SH-SY5Y (cell line): ENCODE data around the gene EVA1A.

Experiments used
- GATA2 ChIP-seq: IDR thresholded peaks from 2 replicates; pipeline ENCODE4 v1.6.1; 2011; ENCODE audit warnings: mild to moderate bottlenecking, low read depth, low read length
- GATA3 ChIP-seq: IDR thresholded peaks from 2 replicates; pipeline ENCODE4 v1.6.1; 2011; ENCODE audit warnings: low read depth, mild to moderate bottlenecking, low read length, moderate library complexity

- TF ChIP-seq GATA2 (no peak), GATA3 (no peak)
Observed at GRCh38 chr2:75526842-75527241, 33.9 kb downstream of the EVA1A start.
